HEK293 (cell line): Measurements from ENCODE around the gene EFEMP2.

Source experiments
- EGR2 ChIP-seq: fragments of 450-650 bp; formaldehyde crosslinking; IDR thresholded peaks from 2 replicates; pipeline ENCODE4 v1.5.1; 2016; ENCODE audit warnings: low read depth, missing biosample characterization, missing genetic modification characterization
- FEZF1 ChIP-seq: fragments of 450-650 bp; formaldehyde crosslinking; IDR thresholded peaks from 2 replicates; pipeline ENCODE4 v1.5.1; 2016; ENCODE audit warnings: missing biosample characterization, missing genetic modification characterization
- GLIS1 ChIP-seq: fragments of 450-650 bp; formaldehyde crosslinking; IDR thresholded peaks from 2 replicates; pipeline ENCODE4 v1.5.1; 2016; ENCODE audit warnings: missing biosample characterization, missing genetic modification characterization
- HOXD13 ChIP-seq: sonication (generic); formaldehyde crosslinking; IDR thresholded peaks from 2 replicates; pipeline ENCODE4 v1.8.0; 2022; ENCODE audit warnings: missing genetic modification reagents, borderline replicate concordance
- IKZF3 ChIP-seq: fragments of 450-650 bp; IDR thresholded peaks from 2 replicates; pipeline ENCODE4 v1.5.0; 2018; ENCODE audit warnings: missing biosample characterization, mild to moderate bottlenecking, missing genetic modification characterization, moderate library complexity
- KLF10 ChIP-seq: fragments of 450-650 bp; IDR thresholded peaks from 2 replicates; pipeline ENCODE4 v1.5.1; 2018; ENCODE audit warnings: missing biosample characterization, mild to moderate bottlenecking, missing genetic modification characterization
- TRIM28 ChIP-seq: IDR thresholded peaks from 2 replicates; pipeline ENCODE4 v1.6.1; 2011; ENCODE audit warnings: low read length, control low read depth, borderline replicate concordance
- ZNF157 ChIP-seq: fragments of 450-650 bp; formaldehyde crosslinking; IDR thresholded peaks from 2 replicates; pipeline ENCODE4 v1.5.1; 2016; ENCODE audit warnings: missing biosample characterization, missing genetic modification characterization
- ZNF426 ChIP-seq: fragments of 450-650 bp; formaldehyde crosslinking; IDR thresholded peaks from 2 replicates; pipeline ENCODE4 v1.5.1; 2017; ENCODE audit warnings: missing biosample characterization, missing genetic modification characterization, mild to moderate bottlenecking, inconsistent platforms, moderate library complexity
- ZNF473 ChIP-seq: fragments of 450-650 bp; formaldehyde crosslinking; IDR thresholded peaks from 2 replicates; pipeline ENCODE4 v1.5.1; 2017; ENCODE audit warnings: missing biosample characterization, missing genetic modification characterization
- ZNF654 ChIP-seq: fragments of 450-650 bp; formaldehyde crosslinking; IDR thresholded peaks from 2 replicates; pipeline ENCODE4 v1.5.1; 2016; ENCODE audit warnings: low read depth, missing biosample characterization, missing genetic modification characterization
- ZNF660 ChIP-seq: fragments of 450-650 bp; IDR thresholded peaks from 2 replicates; pipeline ENCODE4 v1.5.1; 2018; ENCODE audit warnings: missing biosample characterization, mild to moderate bottlenecking, missing genetic modification characterization
- ZNF837 ChIP-seq: fragments of 450-650 bp; formaldehyde crosslinking; IDR thresholded peaks from 2 replicates; pipeline ENCODE4 v1.5.1; 2016; ENCODE audit warnings: missing biosample characterization, missing genetic modification characterization
- ZNF843 ChIP-seq: fragments of 450-650 bp; formaldehyde crosslinking; IDR thresholded peaks from 2 replicates; pipeline ENCODE4 v1.5.1; 2016; ENCODE audit warnings: missing biosample characterization, missing genetic modification characterization
- TF ChIP-seq, protein P1 (sequence below): fragments of 450-650 bp; formaldehyde crosslinking; IDR thresholded peaks from 2 replicates; pipeline ENCODE4 v1.5.1; 2016; ENCODE audit warnings: missing biosample characterization, missing genetic modification characterization, borderline replicate concordance
- TF ChIP-seq, protein P2 (sequence below): fragments of 450-650 bp; formaldehyde crosslinking; IDR thresholded peaks from 2 replicates; pipeline ENCODE4 v1.5.1; 2016; ENCODE audit warnings: missing biosample characterization, missing genetic modification characterization
- TF ChIP-seq, protein P3 (sequence below): fragments of 450-650 bp; formaldehyde crosslinking; IDR thresholded peaks from 2 replicates; pipeline ENCODE4 v1.5.1; 2016; ENCODE audit warnings: missing biosample characterization, missing genetic modification characterization
- TF ChIP-seq, protein P4 (sequence below): fragments of 450-650 bp; formaldehyde crosslinking; IDR thresholded peaks from 2 replicates; pipeline ENCODE4 v1.5.1; 2017; ENCODE audit warnings: missing biosample characterization, missing genetic modification characterization
- TF ChIP-seq, protein P5 (sequence below): fragments of 450-650 bp; IDR thresholded peaks from 2 replicates; pipeline ENCODE4 v1.5.1; 2018; ENCODE audit warnings: missing biosample characterization, mild to moderate bottlenecking, missing genetic modification characterization
- TF ChIP-seq, protein P6 (sequence below): fragments of 450-650 bp; formaldehyde crosslinking; IDR thresholded peaks from 2 replicates; pipeline ENCODE4 v1.5.1; 2017; ENCODE audit warnings: missing biosample characterization, missing genetic modification characterization
- TF ChIP-seq, protein P7 (sequence below): fragments of 450-650 bp; formaldehyde crosslinking; IDR thresholded peaks from 2 replicates; pipeline ENCODE4 v1.5.1; 2016; ENCODE audit warnings: missing biosample characterization, missing genetic modification characterization
- TF ChIP-seq, protein P8 (sequence below): fragments of 450-650 bp; formaldehyde crosslinking; IDR thresholded peaks from 2 replicates; pipeline ENCODE4 v1.5.1; 2016; ENCODE audit warnings: missing biosample characterization, missing genetic modification characterization, low read depth

Gene EFEMP2

DNA sequence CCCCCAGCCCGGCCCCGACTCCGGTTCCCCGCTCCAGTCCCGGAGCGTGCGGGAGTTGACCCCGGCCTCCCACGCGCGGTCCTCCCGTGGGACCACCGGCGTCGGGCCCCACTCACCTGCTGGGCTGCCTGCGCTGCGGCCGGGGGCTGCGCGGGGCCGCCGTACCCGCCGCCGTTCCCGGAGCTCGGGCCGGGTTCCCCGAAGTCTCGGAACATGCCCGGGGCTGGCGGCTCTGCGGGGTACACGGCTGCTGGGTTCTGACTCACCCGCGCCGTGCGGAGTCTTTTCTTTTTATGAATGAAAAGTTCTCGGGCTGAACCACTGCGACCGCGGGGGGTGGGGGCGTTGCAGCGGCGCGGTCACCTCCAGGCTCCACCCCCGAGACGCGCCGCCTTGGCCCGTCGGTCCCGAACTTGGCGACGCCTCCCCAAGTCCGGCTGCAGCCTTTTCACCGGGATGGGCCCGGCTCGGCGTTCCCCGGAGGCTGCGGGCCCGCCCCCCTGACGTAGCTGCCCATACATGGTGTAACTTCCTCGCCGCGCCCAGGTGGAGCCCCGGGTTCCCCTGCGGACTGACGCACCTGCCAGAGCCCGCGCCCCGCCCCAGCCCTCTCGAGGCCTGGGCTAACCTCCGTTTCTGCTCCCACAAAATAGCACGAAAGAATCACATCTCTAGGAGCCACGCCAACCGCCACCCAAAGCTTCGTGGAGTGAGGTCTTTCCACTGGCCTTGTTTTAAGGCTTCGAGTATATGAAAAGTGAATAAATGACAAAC is 27.7 kb upstream of the EFEMP2 start, which contains the start of gene FOSL1 (continued):
- TF ChIP-seq, protein P1, sequence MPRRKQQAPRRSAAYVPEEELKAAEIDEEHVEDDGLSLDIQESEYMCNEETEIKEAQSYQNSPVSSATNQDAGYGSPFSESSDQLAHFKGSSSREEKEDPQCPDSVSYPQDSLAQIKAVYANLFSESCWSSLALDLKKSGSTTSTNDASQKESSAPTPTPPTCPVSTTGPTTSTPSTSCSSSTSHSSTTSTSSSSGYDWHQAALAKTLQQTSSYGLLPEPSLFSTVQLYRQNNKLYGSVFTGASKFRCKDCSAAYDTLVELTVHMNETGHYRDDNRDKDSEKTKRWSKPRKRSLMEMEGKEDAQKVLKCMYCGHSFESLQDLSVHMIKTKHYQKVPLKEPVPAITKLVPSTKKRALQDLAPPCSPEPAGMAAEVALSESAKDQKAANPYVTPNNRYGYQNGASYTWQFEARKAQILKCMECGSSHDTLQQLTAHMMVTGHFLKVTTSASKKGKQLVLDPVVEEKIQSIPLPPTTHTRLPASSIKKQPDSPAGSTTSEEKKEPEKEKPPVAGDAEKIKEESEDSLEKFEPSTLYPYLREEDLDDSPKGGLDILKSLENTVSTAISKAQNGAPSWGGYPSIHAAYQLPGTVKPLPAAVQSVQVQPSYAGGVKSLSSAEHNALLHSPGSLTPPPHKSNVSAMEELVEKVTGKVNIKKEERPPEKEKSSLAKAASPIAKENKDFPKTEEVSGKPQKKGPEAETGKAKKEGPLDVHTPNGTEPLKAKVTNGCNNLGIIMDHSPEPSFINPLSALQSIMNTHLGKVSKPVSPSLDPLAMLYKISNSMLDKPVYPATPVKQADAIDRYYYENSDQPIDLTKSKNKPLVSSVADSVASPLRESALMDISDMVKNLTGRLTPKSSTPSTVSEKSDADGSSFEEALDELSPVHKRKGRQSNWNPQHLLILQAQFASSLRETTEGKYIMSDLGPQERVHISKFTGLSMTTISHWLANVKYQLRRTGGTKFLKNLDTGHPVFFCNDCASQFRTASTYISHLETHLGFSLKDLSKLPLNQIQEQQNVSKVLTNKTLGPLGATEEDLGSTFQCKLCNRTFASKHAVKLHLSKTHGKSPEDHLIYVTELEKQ (tag by site-specific recombination) = no peak
- TF ChIP-seq, protein P2, sequence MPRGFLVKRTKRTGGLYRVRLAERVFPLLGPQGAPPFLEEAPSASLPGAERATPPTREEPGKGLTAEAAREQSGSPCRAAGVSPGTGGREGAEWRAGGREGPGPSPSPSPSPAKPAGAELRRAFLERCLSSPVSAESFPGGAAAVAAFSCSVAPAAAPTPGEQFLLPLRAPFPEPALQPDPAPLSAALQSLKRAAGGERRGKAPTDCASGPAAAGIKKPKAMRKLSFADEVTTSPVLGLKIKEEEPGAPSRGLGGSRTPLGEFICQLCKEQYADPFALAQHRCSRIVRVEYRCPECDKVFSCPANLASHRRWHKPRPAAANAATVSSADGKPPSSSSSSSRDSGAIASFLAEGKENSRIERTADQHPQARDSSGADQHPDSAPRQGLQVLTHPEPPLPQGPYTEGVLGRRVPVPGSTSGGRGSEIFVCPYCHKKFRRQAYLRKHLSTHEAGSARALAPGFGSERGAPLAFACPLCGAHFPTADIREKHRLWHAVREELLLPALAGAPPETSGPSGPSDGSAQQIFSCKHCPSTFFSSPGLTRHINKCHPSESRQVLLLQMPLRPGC (tag by site-specific recombination) = no peak
- TF ChIP-seq ZNF473 (tag by site-specific recombination) (no peak), IKZF3 (no peak), ZNF843 (tag by site-specific recombination) (no peak), KLF10 (tag by site-specific recombination) (peak; percentile 93; the same call in 1 of the 2 replicates), EGR2 (tag by site-specific recombination) (no peak), ZNF654 (tag by site-specific recombination) (no peak), HOXD13 (CRISPR knock-in tag) (no peak), ZNF660 (peak; percentile 84; the same call in 1 of the 2 replicates), ZNF426 (tag by site-specific recombination) (no peak), FEZF1 (tag by site-specific recombination) (no peak; the same call in 1 of the 2 replicates), TRIM28 (no peak), GLIS1 (tag by site-specific recombination) (peak; percentile 83), ZNF157 (tag by site-specific recombination) (no peak), ZNF837 (no peak)
- TF ChIP-seq, protein P3, sequence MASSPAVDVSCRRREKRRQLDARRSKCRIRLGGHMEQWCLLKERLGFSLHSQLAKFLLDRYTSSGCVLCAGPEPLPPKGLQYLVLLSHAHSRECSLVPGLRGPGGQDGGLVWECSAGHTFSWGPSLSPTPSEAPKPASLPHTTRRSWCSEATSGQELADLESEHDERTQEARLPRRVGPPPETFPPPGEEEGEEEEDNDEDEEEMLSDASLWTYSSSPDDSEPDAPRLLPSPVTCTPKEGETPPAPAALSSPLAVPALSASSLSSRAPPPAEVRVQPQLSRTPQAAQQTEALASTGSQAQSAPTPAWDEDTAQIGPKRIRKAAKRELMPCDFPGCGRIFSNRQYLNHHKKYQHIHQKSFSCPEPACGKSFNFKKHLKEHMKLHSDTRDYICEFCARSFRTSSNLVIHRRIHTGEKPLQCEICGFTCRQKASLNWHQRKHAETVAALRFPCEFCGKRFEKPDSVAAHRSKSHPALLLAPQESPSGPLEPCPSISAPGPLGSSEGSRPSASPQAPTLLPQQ (tag by site-specific recombination) = peak; percentile 91
- TF ChIP-seq, protein P4, sequence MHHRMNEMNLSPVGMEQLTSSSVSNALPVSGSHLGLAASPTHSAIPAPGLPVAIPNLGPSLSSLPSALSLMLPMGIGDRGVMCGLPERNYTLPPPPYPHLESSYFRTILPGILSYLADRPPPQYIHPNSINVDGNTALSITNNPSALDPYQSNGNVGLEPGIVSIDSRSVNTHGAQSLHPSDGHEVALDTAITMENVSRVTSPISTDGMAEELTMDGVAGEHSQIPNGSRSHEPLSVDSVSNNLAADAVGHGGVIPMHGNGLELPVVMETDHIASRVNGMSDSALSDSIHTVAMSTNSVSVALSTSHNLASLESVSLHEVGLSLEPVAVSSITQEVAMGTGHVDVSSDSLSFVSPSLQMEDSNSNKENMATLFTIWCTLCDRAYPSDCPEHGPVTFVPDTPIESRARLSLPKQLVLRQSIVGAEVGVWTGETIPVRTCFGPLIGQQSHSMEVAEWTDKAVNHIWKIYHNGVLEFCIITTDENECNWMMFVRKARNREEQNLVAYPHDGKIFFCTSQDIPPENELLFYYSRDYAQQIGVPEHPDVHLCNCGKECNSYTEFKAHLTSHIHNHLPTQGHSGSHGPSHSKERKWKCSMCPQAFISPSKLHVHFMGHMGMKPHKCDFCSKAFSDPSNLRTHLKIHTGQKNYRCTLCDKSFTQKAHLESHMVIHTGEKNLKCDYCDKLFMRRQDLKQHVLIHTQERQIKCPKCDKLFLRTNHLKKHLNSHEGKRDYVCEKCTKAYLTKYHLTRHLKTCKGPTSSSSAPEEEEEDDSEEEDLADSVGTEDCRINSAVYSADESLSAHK (tag by site-specific recombination) = no peak
- TF ChIP-seq, protein P5, sequence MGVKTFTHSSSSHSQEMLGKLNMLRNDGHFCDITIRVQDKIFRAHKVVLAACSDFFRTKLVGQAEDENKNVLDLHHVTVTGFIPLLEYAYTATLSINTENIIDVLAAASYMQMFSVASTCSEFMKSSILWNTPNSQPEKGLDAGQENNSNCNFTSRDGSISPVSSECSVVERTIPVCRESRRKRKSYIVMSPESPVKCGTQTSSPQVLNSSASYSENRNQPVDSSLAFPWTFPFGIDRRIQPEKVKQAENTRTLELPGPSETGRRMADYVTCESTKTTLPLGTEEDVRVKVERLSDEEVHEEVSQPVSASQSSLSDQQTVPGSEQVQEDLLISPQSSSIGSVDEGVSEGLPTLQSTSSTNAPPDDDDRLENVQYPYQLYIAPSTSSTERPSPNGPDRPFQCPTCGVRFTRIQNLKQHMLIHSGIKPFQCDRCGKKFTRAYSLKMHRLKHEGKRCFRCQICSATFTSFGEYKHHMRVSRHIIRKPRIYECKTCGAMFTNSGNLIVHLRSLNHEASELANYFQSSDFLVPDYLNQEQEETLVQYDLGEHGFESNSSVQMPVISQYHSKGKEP (tag by site-specific recombination) = 0 out of 2 replicates have a peak, but pooled peaks have one; percentile 21
- TF ChIP-seq, protein P6, sequence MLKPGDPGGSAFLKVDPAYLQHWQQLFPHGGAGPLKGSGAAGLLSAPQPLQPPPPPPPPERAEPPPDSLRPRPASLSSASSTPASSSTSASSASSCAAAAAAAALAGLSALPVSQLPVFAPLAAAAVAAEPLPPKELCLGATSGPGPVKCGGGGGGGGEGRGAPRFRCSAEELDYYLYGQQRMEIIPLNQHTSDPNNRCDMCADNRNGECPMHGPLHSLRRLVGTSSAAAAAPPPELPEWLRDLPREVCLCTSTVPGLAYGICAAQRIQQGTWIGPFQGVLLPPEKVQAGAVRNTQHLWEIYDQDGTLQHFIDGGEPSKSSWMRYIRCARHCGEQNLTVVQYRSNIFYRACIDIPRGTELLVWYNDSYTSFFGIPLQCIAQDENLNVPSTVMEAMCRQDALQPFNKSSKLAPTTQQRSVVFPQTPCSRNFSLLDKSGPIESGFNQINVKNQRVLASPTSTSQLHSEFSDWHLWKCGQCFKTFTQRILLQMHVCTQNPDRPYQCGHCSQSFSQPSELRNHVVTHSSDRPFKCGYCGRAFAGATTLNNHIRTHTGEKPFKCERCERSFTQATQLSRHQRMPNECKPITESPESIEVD (tag by site-specific recombination) = no peak
- TF ChIP-seq, protein P7, sequence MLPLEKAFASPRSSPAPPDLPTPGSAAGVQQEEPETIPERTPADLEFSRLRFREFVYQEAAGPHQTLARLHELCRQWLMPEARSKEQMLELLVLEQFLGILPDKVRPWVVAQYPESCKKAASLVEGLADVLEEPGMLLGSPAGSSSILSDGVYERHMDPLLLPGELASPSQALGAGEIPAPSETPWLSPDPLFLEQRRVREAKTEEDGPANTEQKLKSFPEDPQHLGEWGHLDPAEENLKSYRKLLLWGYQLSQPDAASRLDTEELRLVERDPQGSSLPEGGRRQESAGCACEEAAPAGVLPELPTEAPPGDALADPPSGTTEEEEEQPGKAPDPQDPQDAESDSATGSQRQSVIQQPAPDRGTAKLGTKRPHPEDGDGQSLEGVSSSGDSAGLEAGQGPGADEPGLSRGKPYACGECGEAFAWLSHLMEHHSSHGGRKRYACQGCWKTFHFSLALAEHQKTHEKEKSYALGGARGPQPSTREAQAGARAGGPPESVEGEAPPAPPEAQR (tag by site-specific recombination) = no peak
- TF ChIP-seq, protein P8, sequence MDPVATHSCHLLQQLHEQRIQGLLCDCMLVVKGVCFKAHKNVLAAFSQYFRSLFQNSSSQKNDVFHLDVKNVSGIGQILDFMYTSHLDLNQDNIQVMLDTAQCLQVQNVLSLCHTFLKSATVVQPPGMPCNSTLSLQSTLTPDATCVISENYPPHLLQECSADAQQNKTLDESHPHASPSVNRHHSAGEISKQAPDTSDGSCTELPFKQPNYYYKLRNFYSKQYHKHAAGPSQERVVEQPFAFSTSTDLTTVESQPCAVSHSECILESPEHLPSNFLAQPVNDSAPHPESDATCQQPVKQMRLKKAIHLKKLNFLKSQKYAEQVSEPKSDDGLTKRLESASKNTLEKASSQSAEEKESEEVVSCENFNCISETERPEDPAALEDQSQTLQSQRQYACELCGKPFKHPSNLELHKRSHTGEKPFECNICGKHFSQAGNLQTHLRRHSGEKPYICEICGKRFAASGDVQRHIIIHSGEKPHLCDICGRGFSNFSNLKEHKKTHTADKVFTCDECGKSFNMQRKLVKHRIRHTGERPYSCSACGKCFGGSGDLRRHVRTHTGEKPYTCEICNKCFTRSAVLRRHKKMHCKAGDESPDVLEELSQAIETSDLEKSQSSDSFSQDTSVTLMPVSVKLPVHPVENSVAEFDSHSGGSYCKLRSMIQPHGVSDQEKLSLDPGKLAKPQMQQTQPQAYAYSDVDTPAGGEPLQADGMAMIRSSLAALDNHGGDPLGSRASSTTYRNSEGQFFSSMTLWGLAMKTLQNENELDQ (tag by site-specific recombination) = no peak
